HEK293 (cell line): ENCODE results near the gene AGGF1.

ENCODE experiments used
- CTCF ChIA-PET: fragments of 350-600 bp; formaldehyde crosslinking; extraction: SDS; loops from one replicate; lab custom pipeline; 2021; ENCODE audit warnings: antibody characterized with exemption; lab: Yijun Ruan, JAX
- POLR2A ChIA-PET: fragments of 300-600 bp; formaldehyde crosslinking; extraction: SDS; loops from one replicate; lab custom pipeline; 2020; ENCODE audit warnings: antibody characterized with exemption, inconsistent platforms; lab: Yijun Ruan, JAX
- H3K27ac ChIP-seq: fragments of 200-500 bp; sonication (Bioruptor generic); 2 replicates; pipeline ENCODE4 v1.5.1; 2014; ENCODE audit warnings: low read depth, low read length, control low read depth, inconsistent platforms; ENCODE audit errors: extremely low read depth
- H3K36me3 ChIP-seq, 2 experiments: fragments of 200-500 bp in 1 of 2; sonication (Bioruptor generic) in 1 of 2; 1 replicate in 1 of 2; 2 replicates in 1 of 2; pipeline ENCODE4 v1.5.1; 2014 to 2017; ENCODE audit warnings: inconsistent platforms in 2 of 2, low read length in 2 of 2; ENCODE audit not compliant: control insufficient read depth in 2 of 2, insufficient read depth in 1 of 2
- H3K4me1 ChIP-seq: fragments of 200-500 bp; sonication (Bioruptor generic); 2 replicates; pipeline ENCODE4 v1.5.1; 2014; ENCODE audit warnings: mild to moderate bottlenecking, low read length, inconsistent platforms; ENCODE audit not compliant: control insufficient read depth, insufficient read depth
- H3K4me3 ChIP-seq: 2 replicates; pipeline ENCODE4 v1.5.1; 2011; ENCODE audit warnings: low read depth, mild to moderate bottlenecking, control low read depth, low read length, moderate library complexity
- H3K9me3 ChIP-seq: fragments of 200-500 bp; sonication (Bioruptor generic); 2 replicates; pipeline ENCODE4 v1.5.1; 2014; ENCODE audit warnings: low read depth, low read length, inconsistent platforms; ENCODE audit not compliant: control insufficient read depth, insufficient read depth
- FEZF1 ChIP-seq: fragments of 450-650 bp; formaldehyde crosslinking; IDR thresholded peaks from 2 replicates; pipeline ENCODE4 v1.5.1; 2016; ENCODE audit warnings: missing biosample characterization, missing genetic modification characterization
- MYNN ChIP-seq: fragments of 450-650 bp; formaldehyde crosslinking; IDR thresholded peaks from 2 replicates; pipeline ENCODE4 v1.5.1; 2016; ENCODE audit warnings: missing biosample characterization, missing genetic modification characterization, borderline replicate concordance
- MZF1 ChIP-seq: fragments of 450-650 bp; formaldehyde crosslinking; IDR thresholded peaks from 2 replicates; pipeline ENCODE4 v1.5.1; 2017; ENCODE audit warnings: missing biosample characterization, missing genetic modification characterization, borderline replicate concordance
- OSR2 ChIP-seq: fragments of 450-650 bp; formaldehyde crosslinking; IDR thresholded peaks from 2 replicates; pipeline ENCODE4 v1.5.1; 2016; ENCODE audit warnings: missing biosample characterization, missing genetic modification characterization
- PRDM10 ChIP-seq: fragments of 450-650 bp; formaldehyde crosslinking; IDR thresholded peaks from 2 replicates; pipeline ENCODE4 v1.5.1; 2016; ENCODE audit warnings: missing biosample characterization, missing genetic modification characterization
- TCF7L2 ChIP-seq: IDR thresholded peaks from 2 replicates; pipeline ENCODE4 v1.6.1; 2011; ENCODE audit warnings: low read depth, mild to moderate bottlenecking, inconsistent platforms, low read length, moderate library complexity, borderline replicate concordance
- ZBTB1 ChIP-seq: fragments of 450-650 bp; formaldehyde crosslinking; IDR thresholded peaks from 2 replicates; pipeline ENCODE4 v1.5.1; 2016; ENCODE audit warnings: missing biosample characterization, missing genetic modification characterization
- ZBTB21 ChIP-seq: fragments of 450-650 bp; formaldehyde crosslinking; IDR thresholded peaks from 2 replicates; pipeline ENCODE4 v1.5.1; 2017; ENCODE audit warnings: missing biosample characterization, missing genetic modification characterization
- ZBTB49 ChIP-seq: fragments of 450-650 bp; formaldehyde crosslinking; IDR thresholded peaks from 2 replicates; pipeline ENCODE4 v1.5.1; 2016; ENCODE audit warnings: missing biosample characterization, missing genetic modification characterization, low read depth
- ZIC2 ChIP-seq: fragments of 450-650 bp; formaldehyde crosslinking; IDR thresholded peaks from 2 replicates; pipeline ENCODE4 v1.5.1; 2016; ENCODE audit warnings: missing biosample characterization, missing genetic modification characterization
- ZNF132 ChIP-seq: fragments of 450-650 bp; formaldehyde crosslinking; IDR thresholded peaks from 2 replicates; pipeline ENCODE4 v1.5.1; 2017; ENCODE audit warnings: missing biosample characterization, missing genetic modification characterization, borderline replicate concordance
- ZNF146 ChIP-seq: fragments of 450-650 bp; formaldehyde crosslinking; IDR thresholded peaks from 2 replicates; pipeline ENCODE4 v1.5.1; 2016; ENCODE audit warnings: missing biosample characterization, missing genetic modification characterization
- ZNF19 ChIP-seq: fragments of 450-650 bp; formaldehyde crosslinking; IDR thresholded peaks from 2 replicates; pipeline ENCODE4; 2016; ENCODE audit warnings: missing biosample characterization, missing genetic modification characterization, low read depth
- ZNF302 ChIP-seq: fragments of 450-650 bp; formaldehyde crosslinking; IDR thresholded peaks from 2 replicates; pipeline ENCODE4 v1.5.1; 2016; ENCODE audit warnings: missing biosample characterization, missing genetic modification characterization, low read depth
- ZNF335 ChIP-seq: fragments of 450-650 bp; formaldehyde crosslinking; conservative IDR thresholded peaks from 2 replicates; pipeline ENCODE4 v1.5.1; 2016; ENCODE audit warnings: missing biosample characterization, missing genetic modification characterization
- ZNF366 ChIP-seq: fragments of 450-650 bp; formaldehyde crosslinking; conservative IDR thresholded peaks from 2 replicates; pipeline ENCODE4 v1.5.1; 2016; ENCODE audit warnings: missing biosample characterization, missing genetic modification characterization
- ZNF416 ChIP-seq: fragments of 450-650 bp; formaldehyde crosslinking; IDR thresholded peaks from 2 replicates; pipeline ENCODE4 v1.5.1; 2016; ENCODE audit warnings: missing biosample characterization, missing genetic modification characterization
- ZNF426 ChIP-seq: fragments of 450-650 bp; formaldehyde crosslinking; IDR thresholded peaks from 2 replicates; pipeline ENCODE4 v1.5.1; 2017; ENCODE audit warnings: missing biosample characterization, missing genetic modification characterization, mild to moderate bottlenecking, inconsistent platforms, moderate library complexity
- ZNF433 ChIP-seq: fragments of 450-650 bp; formaldehyde crosslinking; IDR thresholded peaks from 2 replicates; pipeline ENCODE4 v1.5.1; 2016; ENCODE audit warnings: missing biosample characterization, missing genetic modification characterization, low read depth
- ZNF473 ChIP-seq: fragments of 450-650 bp; formaldehyde crosslinking; IDR thresholded peaks from 2 replicates; pipeline ENCODE4 v1.5.1; 2017; ENCODE audit warnings: missing biosample characterization, missing genetic modification characterization
- ZNF600 ChIP-seq: fragments of 450-650 bp; formaldehyde crosslinking; IDR thresholded peaks from 2 replicates; pipeline ENCODE4 v1.5.1; 2016; ENCODE audit warnings: missing biosample characterization, missing genetic modification characterization
- ZNF626 ChIP-seq: fragments of 450-650 bp; sonication (Bioruptor Pico); formaldehyde crosslinking; IDR thresholded peaks from 2 replicates; pipeline ENCODE4 v1.5.1; 2018; ENCODE audit warnings: missing biosample characterization, missing genetic modification characterization, inconsistent platforms
- ZNF629 ChIP-seq: fragments of 450-650 bp; formaldehyde crosslinking; IDR thresholded peaks from 2 replicates; pipeline ENCODE4 v1.5.1; 2017; ENCODE audit warnings: missing biosample characterization, missing genetic modification characterization
- ZNF664 ChIP-seq: fragments of 450-650 bp; formaldehyde crosslinking; IDR thresholded peaks from 2 replicates; pipeline ENCODE4 v1.5.1; 2016; ENCODE audit warnings: missing biosample characterization, missing genetic modification characterization
- ZNF692 ChIP-seq: fragments of 450-650 bp; formaldehyde crosslinking; IDR thresholded peaks from 2 replicates; pipeline ENCODE4 v1.5.1; 2016; ENCODE audit warnings: missing biosample characterization, missing genetic modification characterization
- ZSCAN16 ChIP-seq: fragments of 450-650 bp; formaldehyde crosslinking; IDR thresholded peaks from 2 replicates; pipeline ENCODE4 v1.5.1; 2016; ENCODE audit warnings: missing biosample characterization, missing genetic modification characterization
- ZSCAN30 ChIP-seq: fragments of 450-650 bp; IDR thresholded peaks from 2 replicates; pipeline ENCODE4 v1.5.1; 2018; ENCODE audit warnings: missing biosample characterization, mild to moderate bottlenecking, missing genetic modification characterization, moderate library complexity
- ZXDB ChIP-seq: fragments of 450-650 bp; formaldehyde crosslinking; IDR thresholded peaks from 2 replicates; pipeline ENCODE4 v1.5.1; 2016; ENCODE audit warnings: missing biosample characterization, missing genetic modification characterization

Gene AGGF1

GRCh38 chr5:77080905-77081304, 50.7 kb downstream of the AGGF1 start (continued):
- TF ChIP-seq ZBTB21, result no peak
- TF ChIP-seq ZBTB1 (tag by site-specific recombination), result no peak
- TF ChIP-seq ZNF433, result no peak
- TF ChIP-seq ZSCAN30 (tag by site-specific recombination), result no peak
- no peak for TF ChIP-seq ZIC2 (tag by site-specific recombination)
- TF ChIP-seq ZNF626, result no peak
- TF ChIP-seq PRDM10, result peak; percentile 45; the same call in 1 of the 2 replicates
- 0 out of 2 replicates have a peak, but pooled peaks have one; percentile 14 for TF ChIP-seq ZSCAN16 (tag by site-specific recombination)
- TF ChIP-seq ZNF146, result no peak
- TF ChIP-seq ZNF692 (tag by site-specific recombination), result no peak
- no peak for TF ChIP-seq TCF7L2
- no peak for TF ChIP-seq ZNF366 (tag by site-specific recombination)
- peak; percentile 59 for TF ChIP-seq FEZF1
- no peak for TF ChIP-seq ZNF426 (tag by site-specific recombination)
- TF ChIP-seq ZXDB (tag by site-specific recombination), result peak; percentile 51; the same call in 1 of the 2 replicates
- no peak for TF ChIP-seq ZNF19 (tag by site-specific recombination)
- TF ChIP-seq ZNF600, result peak; percentile 77
- no peak for TF ChIP-seq ZNF335

GRCh38 chr5:77082280-77082679, 52.1 kb downstream of the AGGF1 start:
- 0 out of 2 replicates have a peak, but pooled peaks have one; percentile 37 for TF ChIP-seq ZNF664 (tag by site-specific recombination)
- no peak for TF ChIP-seq OSR2 (tag by site-specific recombination)
- TF ChIP-seq ZNF302 (tag by site-specific recombination), result no peak
- peak; percentile 64; the same call in 1 of the 2 replicates for TF ChIP-seq MZF1 (tag by site-specific recombination)
- no peak for TF ChIP-seq ZNF132 (tag by site-specific recombination)
- peak; percentile 81 for TF ChIP-seq ZNF146
- no peak for TF ChIP-seq ZNF629 (tag by site-specific recombination)
- no peak for TF ChIP-seq MYNN (tag by site-specific recombination)
- TF ChIP-seq ZNF473 (tag by site-specific recombination), result no peak
- no peak for TF ChIP-seq ZBTB49 (tag by site-specific recombination)
- no peak for TF ChIP-seq ZNF416 (tag by site-specific recombination)
- Histone ChIP-seq H3K36me3 (peaks cover 0 to 25% of the 10 kb centered on the region in 2 experiments; a peak in 2 of 3 replicates), H3K9me3 (no peaks in the 10 kb centered on the region), H3K4me3 (no peak overlapping the region), H3K27ac (no peak overlapping the region), H3K4me1 (peaks cover 3% of the 10 kb centered on the region)
- POLR2A ChIA-PET, result interaction anchor here (0.7 kb wide), 1 partner anchor 1121 kb away, joined by 3 read pairs; no protein-coding TSS in a partner anchor
- CTCF ChIA-PET, result no interaction called here
